Choroid plexus epithelial cell (primary cell): Measurements from ENCODE around the gene SLF2.

Experiments used
- DNase-seq: peaks from one replicate; pipeline ENCODE4 v3.0.0-alpha.2; 2010; ENCODE audit warnings: low read depth
- H3K4me3 ChIP-seq: 2 replicates; pipeline ENCODE4 v1.5.1; 2011; ENCODE audit warnings: low read depth, mild to moderate bottlenecking, control low read depth, low read length, moderate library complexity
- TF ChIP-seq, protein P1 (sequence below): conservative IDR thresholded peaks from 2 replicates; pipeline ENCODE4 v1.5.1; 2011; ENCODE audit warnings: low read depth, mild to moderate bottlenecking, control low read depth, inconsistent platforms, low read length, moderate library complexity

The SLF2 gene

DNA sequence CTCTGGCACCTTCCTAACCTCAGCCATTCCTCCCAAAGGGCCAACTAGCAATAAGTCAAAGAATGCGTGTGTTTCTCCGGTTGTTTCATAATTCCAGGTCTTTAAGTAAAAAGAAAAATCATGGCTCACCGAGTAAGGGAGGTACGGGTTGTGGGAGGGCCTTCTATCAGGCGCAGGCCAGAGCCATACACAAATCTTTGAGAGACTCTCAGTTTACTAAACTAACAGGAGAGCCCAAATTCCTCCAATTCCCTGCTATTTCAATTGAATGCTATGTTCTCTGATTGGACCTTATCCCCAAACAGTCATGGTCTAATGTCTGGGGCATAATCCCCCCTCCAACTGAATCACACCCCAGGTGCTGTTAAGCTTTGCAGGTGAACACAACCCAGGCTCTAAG lies 26.2 kb upstream of the SLF2 start:
- no peak overlapping the region for H3K4me3 ChIP-seq
- no peak for DNase-seq
- TF ChIP-seq, protein P1, sequence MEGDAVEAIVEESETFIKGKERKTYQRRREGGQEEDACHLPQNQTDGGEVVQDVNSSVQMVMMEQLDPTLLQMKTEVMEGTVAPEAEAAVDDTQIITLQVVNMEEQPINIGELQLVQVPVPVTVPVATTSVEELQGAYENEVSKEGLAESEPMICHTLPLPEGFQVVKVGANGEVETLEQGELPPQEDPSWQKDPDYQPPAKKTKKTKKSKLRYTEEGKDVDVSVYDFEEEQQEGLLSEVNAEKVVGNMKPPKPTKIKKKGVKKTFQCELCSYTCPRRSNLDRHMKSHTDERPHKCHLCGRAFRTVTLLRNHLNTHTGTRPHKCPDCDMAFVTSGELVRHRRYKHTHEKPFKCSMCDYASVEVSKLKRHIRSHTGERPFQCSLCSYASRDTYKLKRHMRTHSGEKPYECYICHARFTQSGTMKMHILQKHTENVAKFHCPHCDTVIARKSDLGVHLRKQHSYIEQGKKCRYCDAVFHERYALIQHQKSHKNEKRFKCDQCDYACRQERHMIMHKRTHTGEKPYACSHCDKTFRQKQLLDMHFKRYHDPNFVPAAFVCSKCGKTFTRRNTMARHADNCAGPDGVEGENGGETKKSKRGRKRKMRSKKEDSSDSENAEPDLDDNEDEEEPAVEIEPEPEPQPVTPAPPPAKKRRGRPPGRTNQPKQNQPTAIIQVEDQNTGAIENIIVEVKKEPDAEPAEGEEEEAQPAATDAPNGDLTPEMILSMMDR, result no peak

GRCh38 chr10:100886963-100887362 lies 25.8 kb upstream of the SLF2 start:
- TF ChIP-seq, protein P1, result no peak
- no peak overlapping the region for H3K4me3 ChIP-seq
- DNase-seq, result peak; percentile 61

GRCh38 chr10:100887761-100888296 lies 24.9 kb upstream of the SLF2 start:
- DNase-seq, result no peak
- TF ChIP-seq, protein P1, result no peak
- no peak overlapping the region for H3K4me3 ChIP-seq

DNA sequence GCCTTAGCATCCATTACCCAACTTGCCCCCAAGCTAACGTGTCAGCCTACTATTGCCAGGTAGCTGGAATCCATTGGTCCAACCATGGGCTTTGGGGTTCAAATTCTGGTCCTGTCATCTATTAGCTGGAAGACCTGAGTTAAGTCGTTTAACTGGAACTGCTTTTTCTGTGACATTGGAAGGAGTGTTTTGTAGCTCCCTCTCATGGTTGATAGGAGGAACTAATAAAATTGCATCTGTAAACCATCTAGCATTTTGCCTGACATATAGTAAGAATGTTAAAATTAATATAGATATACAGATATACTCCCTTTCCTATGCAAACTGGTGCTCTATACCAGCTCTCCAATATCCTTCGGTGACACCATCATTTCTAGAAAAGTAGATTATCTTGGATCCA lies 23.8 kb upstream of the SLF2 start:
- DNase-seq, result peak; percentile 48
- H3K4me3 ChIP-seq, result no peak overlapping the region

DNA sequence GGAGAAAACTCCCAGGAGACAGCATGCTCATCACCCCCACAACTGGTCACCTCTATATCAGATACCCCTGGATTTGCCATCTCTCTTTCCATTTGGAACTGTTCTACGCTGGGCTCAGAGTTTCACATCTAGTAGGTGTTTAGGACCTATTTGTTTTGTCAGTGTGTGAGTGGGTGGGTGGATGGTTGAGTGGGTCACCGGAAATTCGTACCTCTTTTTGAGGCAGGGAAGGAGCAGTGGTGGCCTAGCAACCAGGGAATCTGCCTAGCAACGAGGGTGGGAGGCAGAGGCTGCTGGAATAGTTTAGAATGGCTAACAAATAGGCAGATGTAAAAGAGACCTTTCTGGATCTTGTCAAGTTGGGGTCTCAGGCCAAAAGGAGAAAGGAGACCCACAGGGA lies 23.2 kb upstream of the SLF2 start:
- TF ChIP-seq, protein P1, result no peak
- DNase-seq, result no peak
- H3K4me3 ChIP-seq, result no peak overlapping the region

More for the DNA sequence above, 23.8 kb upstream of the SLF2 start:
- TF ChIP-seq, protein P1, result peak; percentile 41

DNA sequence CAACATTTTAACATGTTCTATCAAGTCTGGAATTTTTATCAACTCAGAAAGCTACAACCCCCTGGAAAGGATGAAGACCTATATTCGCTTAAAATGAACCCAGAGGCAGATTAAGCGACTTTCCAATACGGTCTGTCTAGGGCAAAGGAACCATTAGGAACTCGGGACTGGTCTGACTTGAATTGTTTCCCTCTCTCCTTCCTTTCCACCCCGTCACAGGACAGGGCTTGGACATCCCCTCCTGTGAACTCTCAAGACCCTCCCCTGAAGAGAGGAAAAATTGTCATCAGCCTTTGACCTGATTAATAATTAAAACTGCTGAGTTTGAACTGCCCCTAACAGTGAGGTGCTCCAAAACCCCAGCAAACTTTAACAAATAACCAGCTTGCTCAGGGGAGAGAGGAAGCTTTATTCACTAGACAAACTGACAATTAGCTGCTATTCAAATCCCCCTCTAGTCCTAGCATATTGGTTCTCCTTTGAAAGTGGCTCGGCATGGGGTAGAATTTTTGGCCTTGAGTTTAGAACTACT lies 22.6 kb upstream of the SLF2 start:
- DNase-seq, result no peak
- TF ChIP-seq, protein P1, result no peak
- H3K4me3 ChIP-seq, result no peak overlapping the region

GRCh38 chr10:100890673-100891317 lies 22.0 kb upstream of the SLF2 start:
- TF ChIP-seq, protein P1, result no peak
- DNase-seq, result peak; percentile 98
- no peak overlapping the region for H3K4me3 ChIP-seq
